K562 (cell line): ENCODE results near the gene EME1. TPM values are rescaled to one million over a fixed set of nuclear protein-coding genes. Genes with fewer than 3 reads are reported as not detected.
A peak's percentile ranks its signal among the peaks of the same experiment; 100 is the strongest.

Experiments used
- FOXK2 ChIP-seq, 2 experiments: fragments of 450-650 bp; IDR thresholded peaks in 1 of 2; conservative IDR thresholded peaks in 1 of 2; 2 replicates each; pipeline ENCODE4 v1.6.1; 2016; ENCODE audit warnings: low read depth in 2 of 2, mild to moderate bottlenecking in 1 of 2
- GTF2E2 ChIP-seq: fragments of 200-800 bp; sonication (Bioruptor generic); IDR thresholded peaks from 2 replicates; pipeline ENCODE4 v1.6.1; 2016; ENCODE audit warnings: missing genetic modification characterization, missing compliant biosample characterization
- MNT ChIP-seq, 2 experiments: fragments of 450-650 bp; conservative IDR thresholded peaks; 2 replicates each; pipeline ENCODE4 v1.6.1; 2017; ENCODE audit warnings: mild to moderate bottlenecking in 2 of 2, moderate library complexity in 2 of 2
- NFIX ChIP-seq: fragments of 250-450 bp; sonication (Bioruptor Pico); IDR thresholded peaks from 2 replicates; pipeline ENCODE4 v1.4.0; 2020; ENCODE audit warnings: low read depth, mild to moderate bottlenecking, moderate library complexity
- POLR2AphosphoS5 ChIP-seq: IDR thresholded peaks from 2 replicates; pipeline ENCODE4 v1.6.1; 2011; ENCODE audit warnings: mild to moderate bottlenecking, low read depth, low read length, moderate library complexity; ENCODE audit not compliant: control insufficient read depth, insufficient read depth
- PRPF4 ChIP-seq: fragments of 200-400 bp; formaldehyde crosslinking; IDR thresholded peaks from one replicate; pipeline ENCODE4 v1.6.1; 2017; ENCODE audit warnings: low read length, low read depth, mild to moderate bottlenecking; ENCODE audit not compliant: insufficient read depth, poor library complexity, severe bottlenecking
- PURB ChIP-seq: sonication (generic); formaldehyde crosslinking; IDR thresholded peaks from 2 replicates; pipeline ENCODE4 v1.9.0; 2021; ENCODE audit warnings: low read depth, mild to moderate bottlenecking, missing genetic modification reagents
- RBFOX2 ChIP-seq: fragments of 200-400 bp; formaldehyde crosslinking; IDR thresholded peaks from 2 replicates; pipeline ENCODE4 v1.6.1; 2017; ENCODE audit warnings: low read depth, mild to moderate bottlenecking, low read length, moderate library complexity
- SMAD4 ChIP-seq: fragments of 250-450 bp; sonication (Bioruptor Pico); conservative IDR thresholded peaks from 2 replicates; pipeline ENCODE4 v1.8.0; 2021; ENCODE audit warnings: inconsistent platforms, mild to moderate bottlenecking, moderate library complexity
- SP2 ChIP-seq: IDR thresholded peaks from 2 replicates; pipeline ENCODE4 v1.6.1; 2011; ENCODE audit warnings: mild to moderate bottlenecking, low read depth, low read length, moderate library complexity; ENCODE audit not compliant: poor library complexity, severe bottlenecking; ENCODE audit errors: extremely low read depth
- ZBTB11 ChIP-seq, 3 experiments: fragments of 200-800 bp in 1 of 3; fragments of 250-450 bp in 1 of 3; fragments of 450-650 bp in 1 of 3; sonication (Bioruptor Pico) in 1 of 3; sonication (Bioruptor generic) in 1 of 3; formaldehyde crosslinking in 1 of 3; IDR thresholded peaks; 2 replicates each; pipeline versions ENCODE4 v1.6.1 to v1.8.0; 2016 to 2022; ENCODE audit warnings: mild to moderate bottlenecking in 2 of 3, missing genetic modification characterization in 2 of 3, missing compliant biosample characterization in 1 of 3, moderate library complexity in 1 of 3
- ZBTB2 ChIP-seq: fragments of 450-650 bp; IDR thresholded peaks from 2 replicates; pipeline ENCODE4 v1.6.1; 2016; ENCODE audit warnings: antibody characterized with exemption
- ZNF589 ChIP-seq: fragments of 200-800 bp; sonication (Bioruptor generic); IDR thresholded peaks from 2 replicates; pipeline ENCODE4 v1.6.1; 2016; ENCODE audit warnings: low read depth, missing genetic modification characterization, missing compliant biosample characterization
- ZNF830 ChIP-seq: fragments of 250-450 bp; sonication (Bioruptor Pico); IDR thresholded peaks from 2 replicates; pipeline ENCODE4 v1.5.0; 2021; ENCODE audit warnings: mild to moderate bottlenecking
- polyA plus RNA-seq, 8 experiments: library from polyadenylated mRNA; depleted of rRNA in 4 of 8; stranded (reverse) in 5 of 8; unstranded in 3 of 8; fragments of >200 nt; fragmentation: Nextera tagmentation in 2 of 8; fragmentation: Illumina TruSeq in 1 of 8; extraction: Ambion mirVana in 2 of 8; extraction: Trizol in 1 of 8; gene quantifications; 2 replicates each; pipeline versions ENCODE4 v1.2.1 to v1.2.3, GENCODE V29; 2011 to 2014; ENCODE audit warnings: inconsistent platforms in 1 of 8, missing spikeins in 1 of 8
- total RNA-seq, 7 experiments: library from RNA; depleted of rRNA in 6 of 7; stranded (reverse); fragments of >200 nt in 6 of 7; fragmentation: Illumina TruSeq in 2 of 7; extraction: Trizol in 2 of 7; gene quantifications; 2 replicates each; pipeline versions ENCODE4 v1.2.1 to v1.2.3, GENCODE V29; 2011 to 2021; ENCODE audit warnings: low replicate concordance in 1 of 7

The EME1 gene
- total and polyA plus RNA-seq, 9 of the 15 experiments (the other 6 are each of a cell fraction or from before 2014, with no cell fraction given), result 14.6 to 44.1 (median 24.0) TPM

- TF ChIP-seq SP2 (peak; percentile 99), ZBTB2 (peak; percentile 82), PRPF4 (peak; percentile 59), ZNF830 (CRISPR knock-in tag) (no peak), ZNF589 (CRISPR knock-in tag) (no peak), RBFOX2 (peak; percentile 98), NFIX (CRISPR knock-in tag) (no peak), SMAD4 (CRISPR knock-in tag) (peak; percentile 73; the same call in 1 of the 2 replicates), MNT (conservative IDR thresholded peaks at IDR 0.05) (peak; percentile 77 to 92), FOXK2 (conservative IDR thresholded peaks at IDR 0.05 in 1 of 2, IDR thresholded peaks at IDR 0.05 in 1 of 2; ENCODE audit: low read depth in 2 of 2) (peak; percentile 37 to 39; a peak in 1 of 4 replicates), PURB (no peak), ZBTB11 (CRISPR knock-in tag; IDR thresholded peaks at IDR 0.05) (peak in 1 of 3 experiments; percentile 79; a peak in 2 of 6 replicates), GTF2E2 (tag) (peak; percentile 73; the same call in 1 of the 2 replicates), POLR2AphosphoS5 (peak; percentile 83)
Observed at GRCh38 chr17:50397111-50397918, 24.3 kb downstream of the EME1 start, which contains the start of gene LRRC59 (continued).
